ENCODE measurements around the gene GALNT12.
A peak's percentile ranks its signal among the peaks of the same experiment; 100 is the strongest.

GALNT12 gene

GRCh38 chr9:98783518-98784226, 23.8 kb upstream of the GALNT12 start:
- DNase-seq = no peak

GRCh38 chr9:98784831-98785806, 22.4 kb upstream of the GALNT12 start:
- no peak for DNase-seq

DNA sequence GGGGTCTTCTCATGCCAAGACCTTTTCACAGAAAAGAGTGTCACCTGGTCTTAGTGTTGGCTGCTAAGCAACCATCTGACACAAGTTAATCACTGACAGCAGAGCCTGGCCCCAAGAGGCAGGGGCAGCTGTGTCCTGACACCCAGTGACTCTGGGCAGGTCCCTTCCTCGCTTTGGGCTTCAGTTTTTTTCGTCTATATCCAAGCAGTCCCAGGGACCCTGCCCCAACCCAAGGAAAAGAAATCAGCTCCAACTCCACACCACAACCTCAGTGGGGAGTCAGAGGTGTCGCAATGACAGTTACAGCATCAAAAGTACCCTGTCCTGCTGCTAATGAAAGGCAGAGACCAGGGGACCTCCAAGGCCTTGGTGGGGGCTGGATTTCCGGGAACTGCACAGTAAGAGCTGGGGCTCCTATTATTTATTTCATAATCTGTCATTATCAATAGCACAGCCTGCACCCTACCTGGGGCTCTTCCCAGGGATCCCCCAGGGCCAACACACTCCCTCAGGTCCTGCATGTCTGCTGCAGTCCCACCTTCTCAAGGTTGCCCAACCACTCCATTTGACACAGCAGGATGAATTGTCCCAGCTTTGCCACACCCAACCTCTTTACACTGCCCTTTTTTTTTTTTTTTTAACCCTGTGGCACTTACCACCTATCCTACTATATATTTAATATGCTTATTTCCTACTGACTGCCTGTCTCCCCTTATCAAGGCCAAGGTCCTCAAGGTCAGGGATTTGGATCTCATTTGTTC, 20.5 kb upstream of the GALNT12 start:
- DNase-seq = no peak

GRCh38 chr9:98787766-98788335, 19.6 kb upstream of the GALNT12 start:
- no peak for DNase-seq

DNA sequence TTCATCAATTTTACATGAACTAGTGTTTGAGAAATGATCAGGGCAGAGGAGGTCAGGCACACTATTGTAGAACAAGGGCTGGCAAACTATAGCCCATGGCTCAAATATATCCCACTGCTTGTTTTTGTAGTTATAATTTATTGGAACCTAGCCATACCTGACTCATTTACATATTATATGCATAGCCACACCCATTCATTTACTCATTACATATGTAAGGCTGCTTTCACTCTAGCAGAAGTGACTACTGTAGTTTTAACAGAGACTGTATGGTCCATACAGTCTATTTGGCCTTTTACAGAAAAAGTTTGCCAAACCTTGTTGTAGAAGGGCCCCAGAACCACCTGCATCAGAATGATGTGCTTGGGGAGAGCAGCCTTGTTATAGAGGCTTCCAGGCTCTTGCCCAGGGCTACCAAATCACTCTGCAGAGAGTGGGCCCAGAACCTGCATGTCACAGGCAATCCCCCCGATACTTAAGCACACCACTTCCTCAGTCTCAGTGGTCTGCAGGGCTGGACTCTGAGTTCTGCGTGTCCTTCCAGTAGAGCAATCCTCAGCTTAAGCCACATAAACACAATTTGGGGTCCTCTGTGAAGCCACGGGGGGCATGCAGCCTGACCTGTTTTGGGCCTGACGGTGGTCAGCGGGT, 17.9 kb upstream of the GALNT12 start:
- no peak for DNase-seq

DNA sequence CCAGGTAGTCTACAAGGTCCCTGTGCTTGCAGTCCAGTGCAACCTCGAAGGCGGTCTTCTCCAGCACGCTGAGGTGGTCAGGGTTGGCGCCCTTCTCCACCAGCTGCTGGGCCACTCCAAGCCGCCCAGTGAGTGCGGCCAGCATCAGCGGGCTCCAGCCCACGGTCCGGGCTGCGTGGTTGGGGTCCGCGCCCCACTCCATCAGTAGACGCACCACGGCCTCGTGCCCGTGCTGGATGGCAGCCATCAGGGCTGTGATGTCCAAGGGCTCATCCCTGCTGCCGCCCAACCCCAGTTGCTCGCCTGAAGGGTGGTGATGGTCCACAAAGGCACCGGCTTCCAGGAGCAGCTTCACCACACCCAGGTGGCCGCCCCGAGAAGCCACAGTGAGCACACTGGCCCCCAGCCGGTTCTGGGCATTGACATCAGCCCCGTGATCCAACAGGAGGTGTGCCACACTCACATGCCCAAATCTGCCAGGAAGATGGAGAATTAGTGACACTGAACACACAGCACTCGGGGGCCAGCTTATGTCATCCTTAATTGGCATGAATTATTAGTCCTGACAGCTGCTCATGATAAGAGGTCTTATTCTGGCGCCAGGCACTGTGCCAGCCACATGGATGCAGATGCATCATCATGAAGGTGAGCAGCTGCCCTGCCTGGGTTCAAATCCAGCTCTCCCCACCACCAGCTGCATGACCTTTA, 17.2 kb upstream of the GALNT12 start:
- DNase-seq = no peak

- peak; percentile 62 to 66 for DNase-seq
These were observed 16.4 kb upstream of the GALNT12 start for GRCh38 chr9:98790842-98791607.

DNA sequence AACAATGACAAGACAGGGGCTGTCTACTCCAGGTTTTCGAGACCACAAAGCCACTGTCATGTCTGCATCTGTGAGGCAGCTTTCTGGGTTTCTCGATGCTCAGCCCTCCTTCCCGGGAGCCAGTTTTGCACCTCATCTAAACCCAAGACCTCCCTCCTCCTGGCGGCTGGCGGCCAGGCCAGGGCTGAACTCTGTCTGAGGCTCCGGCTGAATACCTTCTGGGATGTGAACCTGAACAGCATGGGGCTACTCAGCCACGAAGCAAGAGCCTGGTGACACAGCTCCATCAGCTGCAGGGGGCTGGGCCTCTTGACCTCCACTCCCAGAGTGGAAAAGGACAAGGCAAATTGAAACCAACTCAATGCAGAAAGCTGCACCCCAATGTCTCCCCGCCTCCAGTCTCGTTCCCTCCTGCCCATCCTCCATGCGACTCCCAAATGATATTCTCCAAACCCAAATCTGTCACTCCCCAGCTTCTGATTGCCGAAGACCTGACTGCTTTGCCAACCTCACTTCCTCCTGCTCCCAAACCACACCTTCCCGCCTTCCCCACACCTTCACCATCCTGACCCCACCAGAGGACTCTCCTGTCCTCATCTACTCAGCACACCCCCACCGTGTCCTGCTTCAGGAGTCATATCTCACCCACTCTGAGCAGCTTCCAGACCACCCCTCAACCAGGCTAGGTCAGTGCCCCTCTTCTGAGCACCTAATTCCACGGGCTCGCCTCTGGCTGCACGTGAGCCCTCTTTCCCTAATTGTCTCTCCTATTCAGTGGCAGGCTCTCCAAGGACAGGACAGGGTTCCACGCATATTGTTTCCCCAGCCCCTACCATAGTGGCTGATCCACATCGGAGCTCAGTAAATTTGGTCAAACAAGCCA, 15.6 kb upstream of the GALNT12 start:
- DNase-seq = no peak

- DNase-seq = no peak
These were observed 14.4 kb upstream of the GALNT12 start for GRCh38 chr9:98793031-98793430.

GRCh38 chr9:98794802-98795201, 12.7 kb upstream of the GALNT12 start:
- no peak for DNase-seq

GRCh38 chr9:98795295-98795955, 12.0 kb upstream of the GALNT12 start:
- DNase-seq = no peak

GRCh38 chr9:98795970-98796363, 11.5 kb upstream of the GALNT12 start:
- DNase-seq = no peak

DNA sequence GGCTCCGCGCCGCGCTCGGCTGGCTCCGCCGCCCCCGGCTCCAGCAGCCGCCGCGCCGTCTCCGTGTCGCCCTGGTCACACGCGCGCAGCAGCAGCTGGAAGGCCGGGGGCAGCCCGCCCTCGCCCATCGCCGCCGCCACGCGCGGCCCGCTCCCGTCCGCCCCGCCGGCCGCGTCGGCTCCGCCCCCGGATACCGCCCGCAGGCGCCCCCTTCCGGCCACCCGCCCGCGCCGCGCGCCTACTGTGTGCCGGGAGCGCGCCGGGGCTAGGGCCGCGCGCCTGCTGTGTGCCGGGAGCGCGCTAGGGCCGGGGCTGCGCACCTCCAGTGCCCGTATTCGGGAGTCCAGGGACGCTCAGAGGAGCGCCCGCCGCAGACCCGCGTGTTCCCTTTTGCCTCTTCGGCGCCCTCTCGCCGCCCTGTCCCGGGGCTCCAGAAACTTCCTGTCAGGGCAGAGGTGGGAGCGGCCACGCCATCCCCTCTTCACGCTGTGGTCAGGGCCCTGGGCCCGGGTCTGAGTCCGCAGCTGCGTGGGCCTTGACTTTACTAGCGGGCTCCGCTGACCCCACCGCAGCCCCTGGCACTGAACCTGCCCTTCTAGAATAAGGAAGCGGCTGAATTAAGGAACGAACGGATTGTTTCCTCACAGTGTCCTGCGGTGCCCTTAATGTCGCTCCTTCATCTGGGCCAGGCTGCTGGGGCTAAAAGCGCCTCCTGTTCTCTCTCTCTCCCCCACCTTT, 10.9 kb upstream of the GALNT12 start, which contains the start of gene ANKS6:
Gene ANKS6, minus strand, starts transcription at position 192 of the 738 bp plus-strand sequence. Its CDS starts 64 bp downstream, at position 128.
- DNase-seq = peak; percentile 76 to 85

- no peak for DNase-seq
These were observed 10.0 kb upstream of the GALNT12 start for GRCh38 chr9:98797491-98797890.

DNA sequence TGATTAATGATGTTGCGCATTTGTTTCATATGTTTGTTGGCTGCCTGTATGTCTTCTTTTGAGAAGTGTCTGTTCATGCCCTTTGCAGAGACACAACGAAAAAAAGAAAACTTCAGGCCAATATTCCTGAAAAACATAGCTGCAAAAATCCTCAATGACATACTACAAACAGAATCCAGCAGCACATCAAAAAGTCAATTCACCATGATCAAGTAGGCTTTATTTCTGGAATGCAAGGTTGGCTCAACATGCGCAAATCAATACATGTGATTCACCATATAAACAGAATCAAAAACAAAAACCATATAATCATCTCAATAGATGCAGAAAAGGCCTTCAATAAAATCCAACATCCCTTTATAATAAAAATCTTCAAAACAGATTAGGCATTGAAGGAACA, 9.2 kb upstream of the GALNT12 start:
- DNase-seq = no peak

GRCh38 chr9:98801561-98801960, 5.9 kb upstream of the GALNT12 start:
- no peak for DNase-seq

DNA sequence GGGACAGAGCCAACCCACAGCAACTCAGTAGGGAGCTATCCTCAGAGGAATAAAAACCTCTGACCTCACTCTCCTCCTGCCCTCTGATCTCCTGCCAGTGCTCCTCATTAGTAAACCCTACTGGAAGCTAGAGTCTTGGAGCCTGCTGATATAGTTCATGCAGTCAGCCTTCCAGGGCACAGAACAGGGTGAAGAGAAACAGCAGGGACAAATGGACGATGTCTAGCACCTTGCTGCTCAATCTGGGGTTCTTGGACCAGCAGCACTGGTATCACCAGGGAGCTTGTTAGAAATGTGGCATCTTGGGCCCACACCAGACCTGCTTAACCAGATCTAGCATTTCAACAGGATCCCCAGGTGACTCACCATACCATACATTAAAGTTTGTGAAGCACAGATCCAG, 5.5 kb upstream of the GALNT12 start:
- no peak for DNase-seq

DNA sequence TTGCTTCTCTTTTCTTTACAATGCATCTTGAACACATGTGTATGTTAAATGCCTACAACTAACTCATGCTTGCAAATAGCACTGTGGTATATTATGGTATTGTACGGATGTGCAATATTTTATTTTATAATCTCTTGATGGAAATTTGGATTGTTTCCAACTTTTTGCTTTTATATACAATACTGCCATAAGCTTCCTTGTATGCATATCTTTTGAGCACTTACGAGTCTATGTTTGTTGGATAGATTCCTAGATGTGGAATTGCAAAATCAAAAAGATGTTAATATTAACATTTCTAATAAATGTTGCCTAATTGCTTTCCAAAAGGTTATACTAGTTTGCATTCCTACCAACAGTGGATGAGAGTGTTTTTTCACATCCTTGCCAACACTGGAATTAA, 3.4 kb upstream of the GALNT12 start:
- no peak for DNase-seq

Measured in CD4-positive, alpha-beta T cell treated with Interleukin-4 for 1 hour (primary cell).